Stimulated activated CD4-positive, alpha-beta T cell treated with anti-CD3 and anti-CD28 coated beads, Interleukin-15, amount 100 ng/mL, for 24 hours (primary cell): ENCODE results near the gene STK33.
A peak's percentile ranks its signal among the peaks of the same experiment; 100 is the strongest.

ENCODE experiments used
- DNase-seq: peaks from one replicate; pipeline ENCODE4 v3.0.0-alpha.2; 2020

The STK33 gene

DNA sequence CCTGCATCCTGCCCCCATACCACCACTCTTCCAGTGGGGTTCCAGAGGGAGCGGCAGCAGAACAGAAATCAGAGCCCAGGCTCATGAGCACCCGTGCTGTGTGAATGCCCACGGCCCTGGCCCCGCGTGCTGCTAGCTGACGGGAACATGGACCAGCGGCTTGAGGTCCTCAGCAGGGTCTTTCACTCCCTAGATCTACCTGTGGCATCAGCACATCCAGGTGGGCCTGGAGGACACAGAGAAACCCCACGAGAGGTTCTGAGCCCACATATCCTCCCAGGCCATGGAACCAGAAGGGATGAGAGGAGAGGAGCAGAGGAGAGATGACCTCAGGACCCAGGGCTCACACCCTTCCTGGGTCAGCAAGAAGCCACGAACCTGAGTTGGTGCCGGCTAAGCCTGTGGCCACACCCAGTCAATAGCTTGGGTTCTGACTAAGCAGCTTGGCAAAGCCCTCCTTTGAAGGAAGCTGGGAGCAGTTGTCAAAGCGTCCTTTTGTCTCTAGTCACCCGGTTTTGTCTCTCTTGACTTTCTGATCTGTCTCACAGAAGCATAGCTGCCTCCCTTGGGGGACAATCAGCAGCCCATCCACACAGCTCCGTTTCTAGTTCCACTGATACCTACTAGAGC is 241.0 kb downstream of the STK33 start:
- DNase-seq: no peak

GRCh38 chr11:8352103-8352875 is 241.7 kb downstream of the STK33 start:
- DNase-seq: no peak

DNA sequence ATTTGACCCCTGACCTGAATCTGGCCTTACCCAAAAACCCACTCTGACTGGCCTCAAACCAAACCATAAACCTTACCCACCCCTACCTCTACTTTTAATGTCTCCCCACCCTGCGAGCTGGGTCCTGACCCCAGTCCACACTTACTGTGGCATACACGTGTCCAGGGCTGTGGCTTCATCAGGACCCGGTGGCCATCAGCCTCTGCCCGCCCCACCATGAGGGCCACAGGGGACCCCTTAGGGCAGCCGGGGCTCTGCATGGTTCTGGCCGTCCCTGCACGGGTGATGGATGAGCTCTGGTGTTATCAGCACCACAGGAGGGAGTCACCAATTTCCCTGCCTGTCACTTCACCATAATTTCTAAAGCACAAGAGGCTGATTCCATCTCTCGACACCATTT is 242.8 kb downstream of the STK33 start:
- no peak for DNase-seq

GRCh38 chr11:8347978-8348377 is 246.1 kb downstream of the STK33 start:
- DNase-seq: no peak

DNA sequence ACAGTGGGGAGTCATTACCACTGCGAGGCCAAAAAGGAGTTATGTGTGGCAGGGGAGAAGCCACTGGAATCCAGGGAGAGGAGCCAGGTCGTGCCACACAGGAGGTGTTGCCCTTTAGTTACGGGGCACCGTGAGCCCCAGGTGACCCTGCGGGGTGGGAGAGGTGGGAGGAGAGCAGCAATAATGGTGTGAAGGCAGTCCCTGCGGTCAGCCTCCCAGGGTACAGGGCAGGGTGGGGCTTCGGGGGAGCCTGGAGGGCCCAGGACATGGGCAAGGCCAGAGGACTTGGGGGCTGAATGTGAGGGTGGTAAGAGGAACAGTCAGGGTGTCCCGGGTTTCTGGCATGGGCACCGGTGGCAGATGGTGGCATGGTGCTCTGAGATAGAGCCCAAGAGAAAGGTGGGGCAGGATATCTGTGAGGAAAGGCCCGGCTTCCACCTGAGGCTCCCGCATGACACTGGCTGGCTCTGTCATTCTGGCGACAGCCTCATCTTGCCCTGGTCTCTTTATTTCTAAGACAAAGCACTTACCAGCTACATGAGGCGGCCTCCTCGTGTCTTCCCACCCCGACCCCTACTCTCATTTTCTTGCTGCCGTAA is 247.8 kb downstream of the STK33 start:
- no peak for DNase-seq

- DNase-seq: no peak
These were observed 248.8 kb downstream of the STK33 start for GRCh38 chr11:8345179-8345578.

GRCh38 chr11:8344346-8344745 is 249.7 kb downstream of the STK33 start:
- DNase-seq: no peak

GRCh38 chr11:8342821-8343681 is 251.0 kb downstream of the STK33 start:
- peak; percentile 17 for DNase-seq

- no peak for DNase-seq
These were observed 252.0 kb downstream of the STK33 start for GRCh38 chr11:8341996-8342395.
